ENCODE results near the gene UTF1. TPM values are rescaled to one million over a fixed set of nuclear protein-coding genes. Genes with fewer than 3 reads are reported as not detected.

The UTF1 gene
- total and polyA plus RNA-seq, 4 donors: 0.06 to 0.52 TPM; not detected in 2

- ATAC-seq (ENCODE audit: insufficient read depth, low FRiP score) (no peak), DNase-seq (no peak)
- Histone ChIP-seq H3K27me3 (ENCODE audit: control insufficient read depth in 3 of 3, insufficient read depth in 3 of 3, low read length in 2 of 3) (no peaks in the 10 kb centered on the region), H3K9me3 (ENCODE audit: control insufficient read depth in 4 of 4, insufficient read depth in 3 of 4, low read length in 3 of 4) (peaks cover 0 to 4% (median 0%) of the 10 kb centered on the region in 4 donors), H3K27ac (ENCODE audit: low read depth in 1 of 2, low read length in 1 of 2) (no peak overlapping the region), H3K9ac (ENCODE audit: insufficient read depth in 1 of 2, low read length in 2 of 2) (no peak overlapping the region), H3K4me3 (no peak overlapping the region), H3K4me1 (ENCODE audit: control insufficient read depth in 5 of 5, insufficient read depth in 5 of 5, low read length in 5 of 5) (no peaks in the 10 kb centered on the region), H3K36me3 (ENCODE audit: control insufficient read depth in 4 of 4, insufficient read depth in 4 of 4, low read length in 4 of 4) (peaks cover 0 to 7% (median 2%) of the 10 kb centered on the region in 4 donors)
- 93 to 95% methylated on average over 66 of the region's 66 CpGs for WGBS, 2 donors
- TF ChIP-seq CTCF (IDR thresholded peaks at IDR 0.05; ENCODE audit: control extremely low read depth, extremely low read depth): no peak
Observed at GRCh38 chr10:133182791-133183645, 47.0 kb upstream of the UTF1 start.

- Histone ChIP-seq H3K27ac (ENCODE audit: low read depth in 1 of 2, low read length in 1 of 2) (no peak overlapping the region), H3K9ac (ENCODE audit: insufficient read depth in 1 of 2, low read length in 2 of 2) (no peak overlapping the region), H3K27me3 (ENCODE audit: control insufficient read depth in 3 of 3, insufficient read depth in 3 of 3, low read length in 2 of 3) (no peaks in the 10 kb centered on the region), H3K4me3 (no peak overlapping the region), H3K4me1 (ENCODE audit: control insufficient read depth in 5 of 5, insufficient read depth in 5 of 5, low read length in 5 of 5) (no peaks in the 10 kb centered on the region), H3K36me3 (ENCODE audit: control insufficient read depth in 4 of 4, insufficient read depth in 4 of 4, low read length in 4 of 4) (peaks cover 0 to 7% (median 2%) of the 10 kb centered on the region in 4 donors), H3K9me3 (ENCODE audit: control insufficient read depth in 4 of 4, insufficient read depth in 3 of 4, low read length in 3 of 4) (peaks cover 0 to 4% (median 0%) of the 10 kb centered on the region in 4 donors)
- DNase-seq (no peak), ATAC-seq (ENCODE audit: insufficient read depth, low FRiP score) (no peak)
- no peak for TF ChIP-seq CTCF (IDR thresholded peaks at IDR 0.05; ENCODE audit: control extremely low read depth, extremely low read depth)
- WGBS, 2 donors: 87 to 88% methylated on average over 21 of the region's 21 CpGs
Observed at GRCh38 chr10:133183646-133184378, 46.2 kb upstream of the UTF1 start.

DNA sequence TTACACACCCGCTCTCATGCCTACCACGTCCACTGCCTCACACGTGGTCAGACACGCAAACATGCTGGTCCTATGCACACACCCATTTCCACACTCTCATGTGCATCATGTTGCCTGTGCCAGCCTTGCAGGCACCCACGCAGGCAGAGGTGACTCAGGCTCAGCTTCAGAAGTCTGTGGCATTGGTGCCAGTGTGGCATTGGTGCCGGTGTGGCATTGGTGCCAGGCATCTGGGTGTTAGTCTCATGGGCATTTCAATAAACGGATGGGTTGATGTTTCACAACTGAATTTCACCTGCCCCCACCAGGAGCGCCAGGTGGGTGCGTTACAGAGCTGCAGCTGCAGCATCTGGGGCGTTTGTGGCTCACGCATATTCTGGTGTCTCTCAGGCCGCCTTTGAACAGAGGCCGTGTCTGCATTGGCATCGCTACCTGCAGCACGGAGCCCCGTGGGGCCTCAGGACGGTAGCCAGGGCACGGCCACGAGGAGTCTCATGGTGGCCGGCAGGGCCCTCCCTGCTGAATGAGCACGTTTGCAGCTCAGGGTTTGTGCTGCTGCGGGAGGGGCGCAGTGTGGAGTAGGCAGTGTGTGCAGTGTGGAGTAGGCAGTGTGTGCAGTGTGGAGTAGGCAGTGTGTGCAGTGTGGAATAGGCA, 45.3 kb upstream of the UTF1 start:
- Histone ChIP-seq H3K27ac (ENCODE audit: low read depth in 1 of 2, low read length in 1 of 2) (no peak overlapping the region), H3K36me3 (ENCODE audit: control insufficient read depth in 4 of 4, insufficient read depth in 4 of 4, low read length in 4 of 4) (peaks cover 0 to 7% (median 2%) of the 10 kb centered on the region in 4 donors), H3K9ac (ENCODE audit: insufficient read depth in 1 of 2, low read length in 2 of 2) (no peak overlapping the region), H3K27me3 (ENCODE audit: control insufficient read depth in 3 of 3, insufficient read depth in 3 of 3, low read length in 2 of 3) (peaks cover 0 to 5% (median 0%) of the 10 kb centered on the region in 3 donors), H3K4me1 (ENCODE audit: control insufficient read depth in 5 of 5, insufficient read depth in 5 of 5, low read length in 5 of 5) (no peaks in the 10 kb centered on the region), H3K4me3 (no peak overlapping the region), H3K9me3 (ENCODE audit: control insufficient read depth in 4 of 4, insufficient read depth in 3 of 4, low read length in 3 of 4) (peaks cover 0 to 4% (median 0%) of the 10 kb centered on the region in 4 donors)
- no peak for TF ChIP-seq CTCF (IDR thresholded peaks at IDR 0.05; ENCODE audit: control extremely low read depth, extremely low read depth)
- 88 to 92% methylated on average over 23 of the region's 23 CpGs for WGBS, 2 donors
- DNase-seq (no peak), ATAC-seq (ENCODE audit: insufficient read depth, low FRiP score) (no peak)
